HCT116 (cell line): ENCODE data around the gene CDK1. TPM values are rescaled to one million over a fixed set of nuclear protein-coding genes. Genes with fewer than 3 reads are reported as not detected.
A peak's percentile ranks its signal among the peaks of the same experiment; 100 is the strongest.

Source experiments
- ATAC-seq: fragments of 200-7000 bp; cut with Tn5 transposase; 2 replicates; pipeline ENCODE4 v1.9.1; 2020; ENCODE audit warnings: mild to moderate bottlenecking, moderate library complexity
- BruUV-seq: library from RNA; stranded (reverse); fragments of 400-500 nt; replicated peaks from 2 replicates; lab custom pipeline; 2021; lab: Mats Ljungman, UMichigan
- CTCF ChIA-PET: fragments of 300-600 bp; sonication (Branson Sonifier 250); formaldehyde crosslinking; loops from one replicate; lab custom pipeline; 2021; ENCODE audit warnings: antibody characterized with exemption; lab: Charles Lee
- POLR2A ChIA-PET: fragments of 300-600, 350-600 bp; sonication (Branson Sonifier 250); formaldehyde crosslinking; loops from one replicate; lab custom pipeline; 2021; ENCODE audit warnings: antibody characterized with exemption; lab: Charles Lee
- RAD21 ChIA-PET, 2 experiments: fragments of 300-600 bp; sonication (Branson Sonifier 250); formaldehyde crosslinking; loops; one replicate each; lab custom pipeline; 2023; ENCODE audit warnings: low total read pairs in 2 of 2; ENCODE audit not compliant: uncharacterized antibody in 2 of 2, unreplicated experiment in 2 of 2, low non-redundant PET in 1 of 2; lab: Charles Lee
- DNase-seq: peaks from one replicate; pipeline ENCODE4 v3.0.0-alpha.2; 2010; ENCODE audit warnings: low read depth, low spot score
- H2AFZ ChIP-seq: fragments of 200-600 bp; shearing (Covaris generic), sonication (generic); 2 replicates; pipeline ENCODE4 v1.6.1; 2017; ENCODE audit warnings: low read depth, mixed run types, mixed read lengths, antibody characterized with exemption, low read length; ENCODE audit not compliant: poor library complexity, severe bottlenecking
- H3K27ac ChIP-seq: 2 replicates; pipeline ENCODE4 v1.5.1; 2012; ENCODE audit warnings: low read depth, low read length
- H3K27me3 ChIP-seq: fragments of 200-600 bp; sonication (generic); 2 replicates; pipeline ENCODE4 v1.6.1; 2016; ENCODE audit warnings: mixed run types, low read length, mixed read lengths; ENCODE audit not compliant: insufficient read depth
- H3K36me3 ChIP-seq, 2 experiments: fragments of 200-500 bp in 1 of 2; fragments of 200-600 bp in 1 of 2; sonication (Bioruptor generic) in 1 of 2; sonication (generic) in 1 of 2; 2 replicates each; pipeline versions ENCODE4 v1.5.1 to v1.6.1; 2014 to 2016; ENCODE audit warnings: low read length in 2 of 2, inconsistent platforms in 1 of 2, mixed read lengths in 1 of 2, mixed run types in 1 of 2; ENCODE audit not compliant: insufficient read depth in 2 of 2, control insufficient read depth in 1 of 2
- H3K4me1 ChIP-seq, 2 experiments: fragments of 200-600 bp in 1 of 2; sonication (generic) in 1 of 2; 2 replicates each; pipeline versions ENCODE4 v1.5.1 to v1.6.1; 2012 to 2017; ENCODE audit warnings: low read length in 2 of 2, inconsistent platforms in 1 of 2, mild to moderate bottlenecking in 1 of 2, mixed read lengths in 1 of 2, mixed run types in 1 of 2, moderate library complexity in 1 of 2; ENCODE audit not compliant: insufficient read depth in 2 of 2, control insufficient read depth in 1 of 2
- H3K4me2 ChIP-seq: fragments of 200-600 bp; sonication (generic); 2 replicates; pipeline ENCODE4 v1.6.1; 2017; ENCODE audit warnings: mixed run types, low read length, mixed read lengths
- H3K4me3 ChIP-seq, 2 experiments: fragments of 200-600 bp in 1 of 2; sonication (generic) in 1 of 2; replicated peaks in 1 of 2; 2 replicates each; pipeline ENCODE4 v1.5.1; 2011 to 2016; ENCODE audit warnings: low read length in 2 of 2, control low read depth in 1 of 2, low read depth in 1 of 2, mild to moderate bottlenecking in 1 of 2, mixed read lengths in 1 of 2, mixed run types in 1 of 2
- H3K79me2 ChIP-seq: fragments of 200-600 bp; sonication (generic); 2 replicates; pipeline ENCODE4 v1.6.1; 2017; ENCODE audit warnings: mild to moderate bottlenecking, mixed run types, low read length, moderate library complexity, mixed read lengths; ENCODE audit not compliant: insufficient read depth
- H3K9ac ChIP-seq: fragments of 200-600 bp; sonication (generic); 2 replicates; pipeline ENCODE4 v1.6.1; 2016; ENCODE audit warnings: low read length, mixed read lengths
- H3K9me2 ChIP-seq: fragments of 200-600 bp; sonication (generic), shearing (Covaris generic); 2 replicates; pipeline ENCODE4 v1.6.1; 2017; ENCODE audit warnings: mixed run types, mild to moderate bottlenecking, moderate library complexity; ENCODE audit not compliant: insufficient read depth
- H3K9me3 ChIP-seq, 2 experiments: fragments of 200-500 bp in 1 of 2; fragments of 200-600 bp in 1 of 2; sonication (Bioruptor generic) in 1 of 2; sonication (generic) in 1 of 2; 2 replicates each; pipeline ENCODE4 v1.6.1; 2014 to 2017; ENCODE audit warnings: low read length in 2 of 2, mixed read lengths in 2 of 2, inconsistent platforms in 1 of 2, low read depth in 1 of 2, mild to moderate bottlenecking in 1 of 2, mixed run types in 1 of 2, moderate library complexity in 1 of 2; ENCODE audit not compliant: control insufficient read depth in 1 of 2, insufficient read depth in 1 of 2
- H4K20me1 ChIP-seq: fragments of 200-600 bp; sonication (generic), shearing (Covaris generic); 2 replicates; pipeline ENCODE4 v1.6.1; 2017; ENCODE audit warnings: mixed run types, mild to moderate bottlenecking, moderate library complexity; ENCODE audit not compliant: insufficient read depth
- EZH2 ChIP-seq: fragments of 200-600 bp; sonication (generic); IDR thresholded peaks from 2 replicates; pipeline ENCODE4 v1.6.1; 2017; ENCODE audit warnings: antibody characterized with exemption, mixed run types
- JUND ChIP-seq: IDR thresholded peaks from 2 replicates; pipeline ENCODE4 v1.6.1; 2012
- RAD21 ChIP-seq: IDR thresholded peaks from 2 replicates; pipeline ENCODE4 v1.6.1; 2012; ENCODE audit warnings: low read depth, mild to moderate bottlenecking
- SP1 ChIP-seq: IDR thresholded peaks from 2 replicates; pipeline ENCODE4 v1.6.1; 2012; ENCODE audit warnings: low read depth
- SRF ChIP-seq: IDR thresholded peaks from 2 replicates; pipeline ENCODE4 v1.6.1; 2012; ENCODE audit warnings: low read depth
- ZNF274 ChIP-seq: fragments of 200-500 bp; sonication (Bioruptor generic); IDR thresholded peaks from 2 replicates; pipeline ENCODE4 v1.6.1; 2014; ENCODE audit warnings: mild to moderate bottlenecking, low read depth, low read length, inconsistent platforms
- intact Hi-C: fragments of 100-400 bp; cut with micrococcal nuclease; formaldehyde crosslinking; loops from 2 replicates; pipeline ENCODE4 v1.10.0; 2022
- total RNA-seq: library from RNA; stranded (reverse); gene quantifications from one replicate; pipeline ENCODE4 v1.2.1, GENCODE V29; 2021; ENCODE audit not compliant: unreplicated experiment
- TF ChIP-seq, protein P1 (sequence below): IDR thresholded peaks from 2 replicates; pipeline ENCODE4 v1.6.1; 2011; ENCODE audit warnings: mild to moderate bottlenecking, low read length, moderate library complexity; ENCODE audit not compliant: insufficient replicate concordance; ENCODE audit errors: extremely low read depth

Gene CDK1
- total RNA-seq, 1 experiment from 2014 or later, result 104 TPM

DNA sequence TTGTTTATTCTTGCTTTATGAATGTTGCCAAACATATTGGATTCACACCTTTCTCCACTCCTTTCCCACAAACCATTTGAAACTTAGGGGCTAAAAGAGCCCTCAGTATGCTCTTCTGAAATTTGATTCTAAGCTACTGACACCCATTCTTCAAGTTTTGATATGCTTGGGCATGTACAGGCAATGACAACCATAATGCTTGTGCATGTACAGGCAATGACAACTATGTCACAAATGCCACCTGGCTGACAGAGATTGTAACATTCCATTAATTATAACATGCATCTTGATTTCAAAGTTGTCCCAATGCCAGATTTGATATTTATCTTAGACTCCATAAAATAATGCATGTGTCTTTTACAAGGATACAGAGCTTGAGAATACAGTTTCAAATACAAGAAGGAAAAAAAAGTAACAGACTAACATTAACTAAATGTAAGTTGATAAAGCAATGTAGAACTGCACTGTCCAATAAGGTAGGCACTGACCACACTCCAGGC is 17.5 kb upstream of the CDK1 start:
- POLR2A ChIA-PET, result no interaction called here
- CTCF ChIA-PET, result no interaction called here
- no peaks in the 10 kb centered on the region for H3K27me3 ChIP-seq
- DNase-seq (no peak), ATAC-seq (no peak)
- H3K4me1 ChIP-seq, result peaks cover 3 to 11% of the 10 kb centered on the region in 2 experiments; a peak in 2 of 4 replicates
- TF ChIP-seq ZNF274, result no peak
- TF ChIP-seq RAD21, result peak; percentile 16; the same call in 1 of the 2 replicates
- no peak for TF ChIP-seq EZH2
- no peak for TF ChIP-seq JUND
- no peak overlapping the region for H3K4me3 ChIP-seq
- no peaks in the 10 kb centered on the region for H4K20me1 ChIP-seq
- H3K9ac ChIP-seq, result no peak overlapping the region
- intact Hi-C loops, result loop anchor here (10.0 kb wide), 2 partner anchors 96 to 216 kb away; no protein-coding TSS in a partner anchor
- no peak overlapping the region for H3K27ac ChIP-seq
- peak overlapping the region; percentile 79 for H2AFZ ChIP-seq
- no peaks in the 10 kb centered on the region for H3K9me2 ChIP-seq
- no TSS peak for BruUV-seq
- H3K4me2 ChIP-seq, result no peak overlapping the region
- no peaks in the 10 kb centered on the region for H3K79me2 ChIP-seq
- RAD21 ChIA-PET, result no interaction called here
- no peaks in the 10 kb centered on the region for H3K36me3 ChIP-seq
- H3K9me3 ChIP-seq, result no peaks in the 10 kb centered on the region

DNA sequence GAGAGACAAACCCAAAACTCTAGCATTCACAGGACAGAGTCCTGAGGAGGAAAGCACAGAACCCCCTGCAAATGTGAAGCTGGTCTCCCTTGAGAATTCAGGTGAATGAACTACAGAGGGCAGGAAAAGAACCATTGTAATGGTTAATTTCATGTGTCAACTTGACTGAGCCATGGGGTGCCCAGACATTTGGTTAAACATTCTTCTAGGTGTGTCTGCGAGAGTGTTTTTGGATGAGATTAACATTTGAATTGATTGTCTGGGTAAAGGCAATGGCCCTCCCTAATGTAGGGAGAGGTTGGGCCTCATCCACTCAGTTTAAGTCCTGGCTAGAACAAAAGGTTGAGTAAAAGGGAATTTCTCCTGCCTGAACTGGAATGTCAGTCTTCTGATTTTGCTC is 15.7 kb upstream of the CDK1 start:
- no peak for ATAC-seq
- Histone ChIP-seq H3K4me2 (no peak overlapping the region), H3K27ac (no peak overlapping the region), H3K9me2 (no peaks in the 10 kb centered on the region), H3K4me3 (no peak overlapping the region), H3K27me3 (no peaks in the 10 kb centered on the region), H2AFZ (no peak overlapping the region), H3K9me3 (no peaks in the 10 kb centered on the region), H3K36me3 (no peaks in the 10 kb centered on the region), H3K79me2 (no peaks in the 10 kb centered on the region), H3K9ac (no peak overlapping the region), H3K4me1 (peaks cover 3 to 8% of the 10 kb centered on the region in 2 experiments; a peak in 2 of 4 replicates), H4K20me1 (no peaks in the 10 kb centered on the region)
- ChIA-PET POLR2A (no interaction called here), CTCF (no interaction called here), RAD21 (no interaction called here)
- intact Hi-C loops, result loop anchor here (10.0 kb wide), 2 partner anchors 98 to 218 kb away; no protein-coding TSS in a partner anchor
- no TSS peak for BruUV-seq
- no peak for TF ChIP-seq ZNF274
- no peak for TF ChIP-seq RAD21
- TF ChIP-seq, protein P1, sequence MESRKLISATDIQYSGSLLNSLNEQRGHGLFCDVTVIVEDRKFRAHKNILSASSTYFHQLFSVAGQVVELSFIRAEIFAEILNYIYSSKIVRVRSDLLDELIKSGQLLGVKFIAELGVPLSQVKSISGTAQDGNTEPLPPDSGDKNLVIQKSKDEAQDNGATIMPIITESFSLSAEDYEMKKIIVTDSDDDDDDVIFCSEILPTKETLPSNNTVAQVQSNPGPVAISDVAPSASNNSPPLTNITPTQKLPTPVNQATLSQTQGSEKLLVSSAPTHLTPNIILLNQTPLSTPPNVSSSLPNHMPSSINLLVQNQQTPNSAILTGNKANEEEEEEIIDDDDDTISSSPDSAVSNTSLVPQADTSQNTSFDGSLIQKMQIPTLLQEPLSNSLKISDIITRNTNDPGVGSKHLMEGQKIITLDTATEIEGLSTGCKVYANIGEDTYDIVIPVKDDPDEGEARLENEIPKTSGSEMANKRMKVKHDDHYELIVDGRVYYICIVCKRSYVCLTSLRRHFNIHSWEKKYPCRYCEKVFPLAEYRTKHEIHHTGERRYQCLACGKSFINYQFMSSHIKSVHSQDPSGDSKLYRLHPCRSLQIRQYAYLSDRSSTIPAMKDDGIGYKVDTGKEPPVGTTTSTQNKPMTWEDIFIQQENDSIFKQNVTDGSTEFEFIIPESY, result no peak
- no peak for TF ChIP-seq SP1
- no peak for TF ChIP-seq SRF
- DNase-seq, result no peak
